Fibroblast of skin of left quadriceps (primary cell): ENCODE results near the gene TRAF4.
"Not testable (repeated sequence)": the region's sequence is repeated elsewhere in the genome, so short reads cannot be mapped to it uniquely, and the experiment has no call there.

Source experiments
- DNase-seq, 2 experiments: peaks; one replicate each; pipeline ENCODE4 v3.0.0-alpha.2; 2013; ENCODE audit warnings: low read depth in 2 of 2

Gene TRAF4

DNA sequence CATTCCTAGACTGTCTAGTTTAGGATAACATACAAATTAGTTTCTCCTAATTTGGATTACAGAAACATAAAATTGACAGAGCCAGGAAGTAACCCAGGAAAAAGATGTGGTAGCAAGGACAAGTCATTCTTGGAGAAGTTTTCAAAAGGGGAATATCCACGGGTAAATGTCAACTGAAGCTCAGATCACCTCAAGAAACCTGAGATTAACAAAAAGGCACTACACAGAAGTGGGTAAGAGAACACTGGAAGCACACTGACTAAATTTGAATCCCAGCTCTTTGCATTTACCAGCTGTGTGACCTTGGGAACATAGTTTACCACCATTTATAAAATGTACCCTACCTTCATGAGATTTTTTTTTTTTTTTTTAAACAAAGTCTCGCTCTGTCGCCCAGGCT is 39.4 kb downstream of the TRAF4 start:
- DNase-seq = no peak

DNA sequence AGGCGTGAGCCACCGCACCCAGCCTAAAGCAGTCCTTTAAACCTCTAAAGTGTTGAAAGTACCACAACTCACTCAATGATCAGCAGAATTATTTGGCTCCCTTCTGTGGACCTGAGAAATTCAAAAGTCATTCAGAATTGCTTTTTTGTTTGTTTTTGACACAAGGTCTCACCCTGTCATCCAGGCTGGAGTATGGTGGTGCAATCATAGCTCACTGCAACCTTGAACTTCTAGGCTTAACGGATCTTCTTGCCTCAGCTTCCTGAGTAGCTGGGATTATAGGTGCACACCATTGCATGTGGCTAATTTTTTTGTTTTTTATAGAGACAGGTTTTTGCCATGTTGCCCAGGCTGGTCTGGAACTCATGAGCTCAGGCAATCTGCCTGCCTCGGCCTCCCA is 44.3 kb downstream of the TRAF4 start:
- no peak for DNase-seq

DNA sequence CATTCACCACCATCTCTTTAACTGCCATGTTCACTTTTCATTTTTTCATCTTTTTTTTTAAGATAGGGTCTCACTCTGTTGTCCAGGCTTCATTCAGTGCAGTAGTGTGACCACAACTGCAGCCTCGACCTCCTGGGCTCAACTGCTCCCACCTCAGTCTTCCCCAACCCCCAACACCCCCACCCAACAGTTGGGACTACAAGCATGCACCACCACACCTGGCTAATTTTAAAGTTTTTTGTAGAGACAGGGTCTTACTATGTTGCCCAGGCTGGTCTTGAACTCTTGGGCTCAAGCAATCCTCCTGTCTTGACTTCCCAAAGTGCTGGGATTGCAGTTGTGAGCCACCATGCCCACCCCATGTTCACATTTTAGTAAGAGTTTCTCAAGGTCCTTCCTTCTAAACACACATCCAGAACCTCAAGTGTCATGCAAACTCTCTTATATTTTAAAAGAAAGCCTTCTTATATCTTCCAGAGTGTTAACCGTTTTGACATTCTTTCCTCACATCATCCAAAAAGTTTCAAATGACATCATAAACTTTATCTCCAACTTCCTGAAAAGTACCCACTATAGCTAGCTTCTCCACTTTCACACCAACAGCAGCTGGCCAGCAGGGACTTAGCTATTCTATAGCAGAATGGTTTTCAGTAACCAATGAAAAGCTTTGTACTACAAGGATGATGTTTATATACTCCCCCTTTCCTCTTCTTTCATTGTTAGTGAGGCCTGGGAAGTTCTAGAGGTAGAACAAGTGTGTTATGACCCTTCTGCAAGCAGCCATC is 49.3 kb downstream of the TRAF4 start:
- DNase-seq = no peak

DNA sequence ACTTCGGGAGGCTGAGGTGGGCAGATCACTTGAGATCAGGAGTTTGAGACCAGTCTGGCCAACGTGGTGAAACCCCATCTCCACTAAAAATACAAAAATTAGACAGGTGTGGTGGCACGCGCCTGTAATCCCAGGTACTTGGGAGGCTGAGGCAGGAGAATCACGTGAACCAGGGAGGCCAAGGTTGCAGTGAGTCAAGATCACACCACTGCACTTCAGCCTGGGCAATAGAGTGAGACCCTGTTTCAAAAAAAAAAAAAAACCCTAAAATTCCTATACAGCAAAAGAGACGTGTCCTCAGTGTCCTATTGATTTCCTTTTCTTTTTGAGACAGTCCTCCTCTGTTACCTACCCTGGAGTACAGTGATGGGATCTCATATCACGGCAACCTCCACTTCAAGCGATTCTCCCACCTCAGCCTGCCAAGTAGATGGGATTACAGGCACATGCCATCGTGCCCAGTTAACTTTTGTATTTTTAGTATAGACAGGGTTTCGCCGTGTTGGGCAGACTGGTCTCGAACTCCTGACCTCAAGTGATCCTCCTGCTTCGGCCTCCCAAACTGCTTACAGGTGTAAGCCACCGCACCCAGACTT is 51.1 kb downstream of the TRAF4 start:
- not testable (repeated sequence) for DNase-seq

DNA sequence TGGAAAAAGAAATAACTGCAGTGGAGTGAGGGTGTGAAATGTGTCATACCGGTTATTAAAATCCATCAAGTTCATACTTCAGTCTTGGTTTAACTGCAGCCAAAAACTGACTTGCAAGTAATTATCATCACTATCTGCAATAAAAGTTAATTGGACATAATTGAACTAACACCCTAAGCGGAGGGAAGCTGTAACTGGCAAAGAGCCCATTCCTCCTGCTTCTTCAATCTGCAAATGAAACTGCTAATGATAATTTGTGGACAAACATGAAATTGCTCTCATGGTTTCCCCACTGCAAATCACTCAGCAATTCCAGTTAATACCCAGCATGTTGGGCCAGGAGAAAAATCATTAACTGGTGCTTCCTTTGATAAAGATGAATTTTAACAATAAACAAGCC is 52.3 kb downstream of the TRAF4 start:
- no peak for DNase-seq
